WTC11 (cell line): ENCODE results near the gene C1QTNF8.

Source experiments
- CTCF ChIP-seq: fragments of 200-600 bp; IDR thresholded peaks from 2 replicates; pipeline ENCODE4 v1.8.0; 2022; ENCODE audit warnings: antibody characterized with exemption
- E2F5 ChIP-seq: sonication (generic); formaldehyde crosslinking; IDR thresholded peaks from 2 replicates; pipeline ENCODE4 v1.8.1; 2022; ENCODE audit warnings: mild to moderate bottlenecking, moderate library complexity, missing genetic modification reagents
- FOXJ3 ChIP-seq: sonication (generic); formaldehyde crosslinking; IDR thresholded peaks from 2 replicates; pipeline ENCODE4 v1.9.0; 2021; ENCODE audit warnings: missing genetic modification reagents, mild to moderate bottlenecking, borderline replicate concordance
- GTF2I ChIP-seq: fragments of 250-450 bp; sonication (Bioruptor Pico); conservative IDR thresholded peaks from 2 replicates; pipeline ENCODE4 v1.4.0; 2021; ENCODE audit warnings: mild to moderate bottlenecking
- JUN ChIP-seq: sonication (generic); formaldehyde crosslinking; IDR thresholded peaks from 2 replicates; pipeline ENCODE4 v1.8.0; 2023; ENCODE audit warnings: mild to moderate bottlenecking, missing genetic modification reagents
- MYBL2 ChIP-seq: sonication (generic); formaldehyde crosslinking; IDR thresholded peaks from 2 replicates; pipeline ENCODE4 v1.8.1; 2023; ENCODE audit warnings: mild to moderate bottlenecking, moderate library complexity, missing genetic modification reagents
- NFE2L1 ChIP-seq: sonication (generic); formaldehyde crosslinking; IDR thresholded peaks from 2 replicates; pipeline ENCODE4 v1.8.1; 2023; ENCODE audit warnings: missing genetic modification reagents
- SP1 ChIP-seq: sonication (generic); formaldehyde crosslinking; conservative IDR thresholded peaks from 2 replicates; pipeline ENCODE4 v1.8.1; 2022; ENCODE audit warnings: missing genetic modification reagents
- ZBTB21 ChIP-seq: sonication (generic); formaldehyde crosslinking; IDR thresholded peaks from 2 replicates; pipeline ENCODE4 v1.8.1; 2023; ENCODE audit warnings: mild to moderate bottlenecking, missing genetic modification reagents, borderline replicate concordance
- ZNF219 ChIP-seq: sonication (generic); formaldehyde crosslinking; IDR thresholded peaks from 2 replicates; pipeline ENCODE4 v1.8.0; 2023; ENCODE audit warnings: missing genetic modification reagents, mild to moderate bottlenecking, borderline replicate concordance
- ZNF416 ChIP-seq: fragments of 250-450 bp; sonication (Bioruptor Pico); IDR thresholded peaks from 2 replicates; pipeline ENCODE4 v1.9.0; 2021; ENCODE audit warnings: mild to moderate bottlenecking, inconsistent platforms
- TF ChIP-seq, protein P1 (sequence below): sonication (generic); formaldehyde crosslinking; IDR thresholded peaks from 2 replicates; pipeline ENCODE4 v1.8.1; 2023; ENCODE audit warnings: mild to moderate bottlenecking, moderate library complexity, missing genetic modification reagents

- TF ChIP-seq ZNF219 (CRISPR knock-in tag) (no peak), JUN (CRISPR knock-in tag) (no peak), CTCF (no peak), FOXJ3 (no peak), SP1 (CRISPR knock-in tag) (no peak), E2F5 (CRISPR knock-in tag) (no peak), GTF2I (CRISPR knock-in tag) (no peak), MYBL2 (no peak), ZBTB21 (CRISPR knock-in tag) (no peak), NFE2L1 (CRISPR knock-in tag) (no peak), ZNF416 (CRISPR knock-in tag) (no peak)
- TF ChIP-seq, protein P1, sequence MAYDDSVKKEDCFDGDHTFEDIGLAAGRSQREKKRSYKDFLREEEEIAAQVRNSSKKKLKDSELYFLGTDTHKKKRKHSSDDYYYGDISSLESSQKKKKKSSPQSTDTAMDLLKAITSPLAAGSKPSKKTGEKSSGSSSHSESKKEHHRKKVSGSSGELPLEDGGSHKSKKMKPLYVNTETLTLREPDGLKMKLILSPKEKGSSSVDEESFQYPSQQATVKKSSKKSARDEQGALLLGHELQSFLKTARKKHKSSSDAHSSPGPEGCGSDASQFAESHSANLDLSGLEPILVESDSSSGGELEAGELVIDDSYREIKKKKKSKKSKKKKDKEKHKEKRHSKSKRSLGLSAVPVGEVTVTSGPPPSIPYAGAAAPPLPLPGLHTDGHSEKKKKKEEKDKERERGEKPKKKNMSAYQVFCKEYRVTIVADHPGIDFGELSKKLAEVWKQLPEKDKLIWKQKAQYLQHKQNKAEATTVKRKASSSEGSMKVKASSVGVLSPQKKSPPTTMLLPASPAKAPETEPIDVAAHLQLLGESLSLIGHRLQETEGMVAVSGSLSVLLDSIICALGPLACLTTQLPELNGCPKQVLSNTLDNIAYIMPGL (CRISPR knock-in tag), result no peak
Measured at GRCh38 chr16:1079341-1079740, 16.7 kb downstream of the C1QTNF8 start.
